Heart right ventricle (tissue), 16 donors: ENCODE data around the gene PSMD13. TPM values are rescaled to one million over a fixed set of nuclear protein-coding genes. Genes with fewer than 3 reads are reported as not detected.
A peak's percentile ranks its signal among the peaks of the same experiment; 100 is the strongest.

Experiments used
- ATAC-seq, 8 donors: fragments of 200-7000 bp; cut with Tn5 transposase; one replicate each; pipeline ENCODE4 v1.9.1; 2020; ENCODE audit warnings: mild to moderate bottlenecking in 8 of 8, moderate library complexity in 8 of 8, moderate number of reproducible peaks in 1 of 8
- DNase-seq, 2 donors: peaks; one replicate each; pipeline ENCODE4 v3.0.0-alpha.2; 2020
- H3K27ac ChIP-seq, 10 donors: fragments of 200-600 bp; sonication (generic) in 2 of 10; one replicate each; pipeline versions ENCODE4 v1.5.0 to v1.8.0; 2020 to 2022; ENCODE audit warnings: mild to moderate bottlenecking in 3 of 10
- H3K27me3 ChIP-seq, 7 donors: fragments of 200-600 bp; one replicate each; pipeline ENCODE4 v1.8.0; 2021 to 2022; ENCODE audit warnings: mild to moderate bottlenecking in 2 of 7
- H3K36me3 ChIP-seq, 9 donors: fragments of 200-600 bp; sonication (generic) in 1 of 9; one replicate each; pipeline versions ENCODE4 v1.5.0 to v1.8.0; 2020 to 2022; ENCODE audit warnings: mild to moderate bottlenecking in 2 of 9
- H3K4me1 ChIP-seq, 9 donors: fragments of 200-600 bp; sonication (generic) in 1 of 9; one replicate each; pipeline versions ENCODE4 v1.5.0 to v1.8.0; 2020 to 2022; ENCODE audit warnings: mild to moderate bottlenecking in 4 of 9
- H3K4me3 ChIP-seq, 10 donors: fragments of 200-600 bp; sonication (generic) in 2 of 10; one replicate each; pipeline versions ENCODE4 v1.5.0 to v1.8.0; 2020 to 2022; ENCODE audit warnings: mild to moderate bottlenecking in 7 of 10, moderate library complexity in 2 of 10
- H3K9me3 ChIP-seq, 11 donors: fragments of 200-600 bp in 10 of 11; sonication (generic) in 2 of 11; one replicate each; pipeline versions ENCODE4 v1.5.0 to v1.8.0; 2013 to 2022; ENCODE audit warnings: mild to moderate bottlenecking in 2 of 11, control low read depth in 1 of 11, moderate library complexity in 1 of 11
- WGBS, 2 donors: extraction: QIAGEN DNeasy Blood & Tissue Kit; methylation state at CpG; one replicate each; pipeline ENCODE4 v1.1.7; 2013; ENCODE audit warnings: inconsistent platforms in 1 of 2; 5-methylcytosine and 5-hydroxymethylcytosine counted together
- intact Hi-C, 10 donors: fragments of 100-400 bp; cut with DNase I; formaldehyde crosslinking; loops; one replicate each; pipeline versions ENCODE4 v1.11.1 to v1.14.2; 2022
- polyA plus RNA-seq, 2 donors: library from polyadenylated mRNA; stranded (reverse); fragments of 200-250 nt; gene quantifications; one replicate each; pipeline ENCODE4 v1.2.3, GENCODE V29; 2013
- total RNA-seq, 10 donors: library from RNA; stranded (reverse); fragmentation: NEBNext Ultra II Directional in 3 of 10; extraction: Animal tissue kit (Norgen Biotek cat#: 25700) in 3 of 10; gene quantifications; one replicate each; pipeline versions ENCODE4 v1.2.1 to v1.2.4, GENCODE V29; 2021 to 2023
- TF ChIP-seq, protein P1 (sequence below), 9 donors: fragments of 200-600 bp; sonication (generic) in 2 of 9; IDR thresholded peaks; one replicate each; pipeline versions ENCODE4 v1.5.0 to v1.8.0; 2021 to 2022; ENCODE audit warnings: antibody characterized with exemption in 9 of 9, mild to moderate bottlenecking in 5 of 9, moderate library complexity in 1 of 9
- donor health status: Arrhythmogenic right ventricular cardiomyopathy.
- donor health status: ischemic (EF 13 %, LVEDD 7.1; RV severe dilation, severe dysfunction).
- donor health status: healthy with polysubstance abuse.
- donor health status: DM: no; HTN: yes; CAD: no.
- donor health status: DM: no; HTN: no; CAD: no.
- donor health status: ischemic (EF 25% LVEDD 6.9; RV normal size, moderate dysfunction).
- donor health status: ischemic (EF 25% LVEDD 5.7; RV mildly dilated, moderate dysfunction).
- donor health status: healthy.
- donor health status: DM: yes; HTN: yes; CAD: no.
- donor health status: Ischemic cardiomyopathy.
- donor health status: ischemic (EF 35%, LVEDD 5.7; RV mildly dilated, moderate dysfunction).
- donor health status: nonischemic (EF 11% LVEDD 7.7; RV severe dilation, severe dysfunction).
- donor health status: DM: yes; HTN: yes; CAD: no.
- donor health status: PGD.
- donor health status: ischemic (EF 29% LVEDD 5.4; RV normal size, mild dysfunction).
- donor health status: nonischemic (EF 23%, LVEDD 6.1; RV moderate dilation, normal function).

Gene PSMD13
- total and polyA plus RNA-seq, 12 donors, result 78.7 to 163 (median 94.4) TPM

- peak in 2 of 8 donors; percentile 52 to 61 for ATAC-seq
- no peak for DNase-seq
- Histone ChIP-seq H3K27me3 (no peaks in the 10 kb centered on the region), H3K36me3 (peaks cover 0 to 31% (median 0%) of the 10 kb centered on the region in 9 donors), H3K9me3 (no peaks in the 10 kb centered on the region), H3K27ac (peak overlapping the region in 2 of 10 donors; percentile 7 to 18), H3K4me1 (peaks cover 0 to 39% (median 0%) of the 10 kb centered on the region in 9 donors), H3K4me3 (no peak overlapping the region)
- TF ChIP-seq, protein P1, sequence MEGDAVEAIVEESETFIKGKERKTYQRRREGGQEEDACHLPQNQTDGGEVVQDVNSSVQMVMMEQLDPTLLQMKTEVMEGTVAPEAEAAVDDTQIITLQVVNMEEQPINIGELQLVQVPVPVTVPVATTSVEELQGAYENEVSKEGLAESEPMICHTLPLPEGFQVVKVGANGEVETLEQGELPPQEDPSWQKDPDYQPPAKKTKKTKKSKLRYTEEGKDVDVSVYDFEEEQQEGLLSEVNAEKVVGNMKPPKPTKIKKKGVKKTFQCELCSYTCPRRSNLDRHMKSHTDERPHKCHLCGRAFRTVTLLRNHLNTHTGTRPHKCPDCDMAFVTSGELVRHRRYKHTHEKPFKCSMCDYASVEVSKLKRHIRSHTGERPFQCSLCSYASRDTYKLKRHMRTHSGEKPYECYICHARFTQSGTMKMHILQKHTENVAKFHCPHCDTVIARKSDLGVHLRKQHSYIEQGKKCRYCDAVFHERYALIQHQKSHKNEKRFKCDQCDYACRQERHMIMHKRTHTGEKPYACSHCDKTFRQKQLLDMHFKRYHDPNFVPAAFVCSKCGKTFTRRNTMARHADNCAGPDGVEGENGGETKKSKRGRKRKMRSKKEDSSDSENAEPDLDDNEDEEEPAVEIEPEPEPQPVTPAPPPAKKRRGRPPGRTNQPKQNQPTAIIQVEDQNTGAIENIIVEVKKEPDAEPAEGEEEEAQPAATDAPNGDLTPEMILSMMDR (IDR thresholded peaks at IDR 0.05), result no peak
- 72 to 87% methylated on average over 7 of the region's 7 CpGs for WGBS, 2 donors
- intact Hi-C loops, result no loop called here
Measured at GRCh38 chr11:224424-224823, 12.4 kb upstream of the PSMD13 start.

DNA sequence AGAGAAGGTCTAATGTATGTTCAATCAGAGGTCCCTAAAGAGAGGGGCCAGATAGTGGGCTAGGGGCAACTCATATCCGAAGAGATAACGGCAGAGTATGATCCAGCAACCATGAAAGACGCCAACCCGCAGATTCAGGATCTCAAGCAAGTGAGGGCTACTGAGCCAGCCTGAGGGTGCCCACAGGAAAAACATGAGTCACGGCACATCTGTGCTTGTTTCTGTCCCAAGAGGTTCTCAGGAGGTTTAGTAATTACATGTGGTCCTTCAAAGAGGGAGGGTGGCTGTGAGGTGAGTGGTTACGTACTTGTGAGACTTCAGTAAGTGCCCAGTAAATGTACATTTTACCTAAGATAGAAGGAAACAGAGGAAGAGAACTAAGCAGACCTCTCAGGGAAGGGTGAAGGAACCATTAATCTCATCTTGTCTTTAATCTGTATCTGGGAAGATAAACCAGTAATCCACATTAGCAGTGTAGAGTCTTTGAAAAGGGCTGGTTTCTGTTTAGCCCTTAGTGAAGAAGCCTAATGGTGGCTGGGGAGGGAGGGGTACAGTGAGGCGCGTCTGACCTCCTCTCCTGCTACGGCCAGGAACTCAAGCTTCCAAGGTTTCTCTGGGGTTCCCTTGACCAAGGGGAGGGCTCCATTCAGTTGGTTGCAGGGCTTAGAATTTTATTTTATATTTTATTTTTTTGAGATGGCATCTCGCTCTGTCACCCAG, 10.9 kb upstream of the PSMD13 start:
- WGBS, 2 donors, result 94% methylated on average over 10 of the region's 10 CpGs

GRCh38 chr11:227824-228379, 8.9 kb upstream of the PSMD13 start:
- Histone ChIP-seq H3K4me1 (peaks cover 0 to 20% (median 0%) of the 10 kb centered on the region in 9 donors), H3K36me3 (peaks cover 0 to 35% (median 3%) of the 10 kb centered on the region in 9 donors), H3K9me3 (no peaks in the 10 kb centered on the region), H3K27me3 (no peaks in the 10 kb centered on the region), H3K27ac (peak overlapping the region in 1 of 10 donors; percentile 36), H3K4me3 (no peak overlapping the region)
- WGBS, 2 donors, result 80 to 81% methylated on average over 6 of the region's 6 CpGs
- peak in 1 of 8 donors; percentile 33 for ATAC-seq
- no peak for DNase-seq
- TF ChIP-seq, protein P1 (IDR thresholded peaks at IDR 0.05), result no peak
- intact Hi-C loops, result no loop called here

More for the DNA sequence above, 10.9 kb upstream of the PSMD13 start:
- Histone ChIP-seq H3K27me3 (no peaks in the 10 kb centered on the region), H3K9me3 (no peaks in the 10 kb centered on the region), H3K4me3 (no peak overlapping the region), H3K4me1 (peaks cover 0 to 37% (median 0%) of the 10 kb centered on the region in 9 donors), H3K36me3 (peaks cover 0 to 42% (median 3%) of the 10 kb centered on the region in 9 donors), H3K27ac (no peak overlapping the region)
- intact Hi-C loops, result no loop called here
- no peak for DNase-seq
- TF ChIP-seq, protein P1 (IDR thresholded peaks at IDR 0.05), result no peak
- ATAC-seq, result no peak

DNA sequence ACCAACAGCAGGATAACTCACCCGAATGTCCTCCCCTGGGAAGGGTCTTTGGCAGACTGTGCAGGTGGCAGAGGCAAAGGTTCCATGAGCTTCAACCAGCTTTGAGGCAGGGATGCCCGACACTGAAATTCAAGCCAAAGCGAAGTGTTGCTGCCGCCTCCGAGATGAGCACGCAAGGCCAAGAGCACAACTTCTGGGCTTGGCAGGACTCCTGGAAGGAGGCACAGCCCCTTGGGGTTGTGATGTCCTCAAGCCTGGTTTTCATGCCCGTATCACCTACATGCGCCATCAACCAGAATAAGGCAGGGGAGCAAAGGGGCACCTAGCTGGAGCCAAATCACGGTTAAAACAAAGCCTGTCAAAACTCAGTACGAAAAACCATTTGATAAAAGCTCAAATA, 6.3 kb upstream of the PSMD13 start:
- Histone ChIP-seq H3K27ac (no peak overlapping the region), H3K36me3 (peaks cover 0 to 36% (median 3%) of the 10 kb centered on the region in 9 donors), H3K9me3 (no peaks in the 10 kb centered on the region), H3K27me3 (no peaks in the 10 kb centered on the region), H3K4me1 (peaks cover 0 to 13% (median 6%) of the 10 kb centered on the region in 9 donors), H3K4me3 (no peak overlapping the region)
- TF ChIP-seq, protein P1 (IDR thresholded peaks at IDR 0.05), result no peak
- 94 to 95% methylated on average over 10 of the region's 10 CpGs for WGBS, 2 donors
- ATAC-seq (no peak), DNase-seq (no peak)
- intact Hi-C loops, result no loop called here
